HG03025 (cell line): Measurements from ENCODE around the gene SLIT3.

ENCODE experiments used
- ATAC-seq: cut with Tn5 transposase; IDR thresholded peaks from one replicate; pipeline ENCODE4 v1.9.1; 2021; ENCODE audit warnings: mild to moderate bottlenecking, moderate library complexity; ENCODE audit not compliant: unreplicated experiment, low FRiP score

The SLIT3 gene

GRCh38 chr5:169181814-169182213 is 119.1 kb downstream of the SLIT3 start:
- no peak for ATAC-seq

- ATAC-seq: no peak
Measured at GRCh38 chr5:169178754-169179153, 122.2 kb downstream of the SLIT3 start.

- no peak for ATAC-seq
Measured at GRCh38 chr5:169178274-169178673, 122.7 kb downstream of the SLIT3 start.

- ATAC-seq: no peak
Measured at GRCh38 chr5:169176709-169177694, 123.9 kb downstream of the SLIT3 start.

- ATAC-seq: no peak
Measured at GRCh38 chr5:169175733-169176132, 125.2 kb downstream of the SLIT3 start.

- no peak for ATAC-seq
Measured at GRCh38 chr5:169174923-169175322, 126.0 kb downstream of the SLIT3 start.

GRCh38 chr5:169173372-169173771 is 127.6 kb downstream of the SLIT3 start:
- ATAC-seq: no peak

- no peak for ATAC-seq
Measured at GRCh38 chr5:169171515-169171914, 129.4 kb downstream of the SLIT3 start.

- no peak for ATAC-seq
Measured at GRCh38 chr5:169169783-169170182, 131.2 kb downstream of the SLIT3 start.

GRCh38 chr5:169168280-169168679 is 132.7 kb downstream of the SLIT3 start:
- no peak for ATAC-seq

- ATAC-seq: no peak
Measured at GRCh38 chr5:169166078-169166477, 134.9 kb downstream of the SLIT3 start.

- no peak for ATAC-seq
Measured at GRCh38 chr5:169165052-169165451, 135.9 kb downstream of the SLIT3 start.

GRCh38 chr5:169164481-169164925 is 136.4 kb downstream of the SLIT3 start:
- no peak for ATAC-seq

GRCh38 chr5:169162407-169162806 is 138.5 kb downstream of the SLIT3 start:
- no peak for ATAC-seq

GRCh38 chr5:169161022-169161680 is 139.8 kb downstream of the SLIT3 start:
- no peak for ATAC-seq

GRCh38 chr5:169160405-169160901 is 140.5 kb downstream of the SLIT3 start:
- no peak for ATAC-seq

- ATAC-seq: no peak
Measured at GRCh38 chr5:169158764-169159163, 142.2 kb downstream of the SLIT3 start.

- no peak for ATAC-seq
Measured at GRCh38 chr5:169157064-169157463, 143.9 kb downstream of the SLIT3 start.

GRCh38 chr5:169154679-169155078 is 146.3 kb downstream of the SLIT3 start:
- no peak for ATAC-seq

GRCh38 chr5:169153405-169153804 is 147.5 kb downstream of the SLIT3 start:
- ATAC-seq: no peak

- no peak for ATAC-seq
Measured at GRCh38 chr5:169152946-169153345, 148.0 kb downstream of the SLIT3 start.
